ENCODE results near the gene NRDC.

DNA sequence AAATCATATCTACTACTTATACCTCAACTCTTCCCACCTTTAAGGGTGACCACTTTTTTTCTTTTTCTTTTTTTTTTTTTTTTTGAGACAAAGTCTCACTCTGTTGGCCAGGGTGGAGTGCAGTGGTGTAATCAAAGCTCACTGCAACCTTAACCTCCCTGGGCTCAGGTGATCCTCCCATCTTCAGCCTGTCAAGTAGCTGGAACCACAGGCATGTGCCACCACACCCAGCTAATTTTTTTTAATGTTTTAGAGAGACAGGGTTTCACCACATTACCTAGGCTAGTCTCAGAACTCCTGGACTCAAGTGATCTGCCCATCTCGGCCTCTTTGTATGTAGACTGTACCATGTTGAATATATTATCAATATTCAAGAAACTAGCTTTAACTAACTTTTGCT, 39.4 kb downstream of the NRDC start:
- TF ChIP-seq POLR2AphosphoS5 (IDR thresholded peaks at IDR 0.05; ENCODE audit: low read depth) (no peak), EZH2phosphoT487 (IDR thresholded peaks at IDR 0.05; ENCODE audit: unreplicated experiment) (no peak), EZH2 (IDR thresholded peaks at IDR 0.05; ENCODE audit: low read depth, unreplicated experiment) (no peak), CREB1 (CRISPR knock-in tag; IDR thresholded peaks at IDR 0.05; ENCODE audit: low read depth) (no peak), JUNB (IDR thresholded peaks at IDR 0.05; ENCODE audit: unreplicated experiment) (no peak), NANOG (IDR thresholded peaks at IDR 0.05; ENCODE audit: borderline replicate concordance) (no peak)
- TF ChIP-seq, protein P1, sequence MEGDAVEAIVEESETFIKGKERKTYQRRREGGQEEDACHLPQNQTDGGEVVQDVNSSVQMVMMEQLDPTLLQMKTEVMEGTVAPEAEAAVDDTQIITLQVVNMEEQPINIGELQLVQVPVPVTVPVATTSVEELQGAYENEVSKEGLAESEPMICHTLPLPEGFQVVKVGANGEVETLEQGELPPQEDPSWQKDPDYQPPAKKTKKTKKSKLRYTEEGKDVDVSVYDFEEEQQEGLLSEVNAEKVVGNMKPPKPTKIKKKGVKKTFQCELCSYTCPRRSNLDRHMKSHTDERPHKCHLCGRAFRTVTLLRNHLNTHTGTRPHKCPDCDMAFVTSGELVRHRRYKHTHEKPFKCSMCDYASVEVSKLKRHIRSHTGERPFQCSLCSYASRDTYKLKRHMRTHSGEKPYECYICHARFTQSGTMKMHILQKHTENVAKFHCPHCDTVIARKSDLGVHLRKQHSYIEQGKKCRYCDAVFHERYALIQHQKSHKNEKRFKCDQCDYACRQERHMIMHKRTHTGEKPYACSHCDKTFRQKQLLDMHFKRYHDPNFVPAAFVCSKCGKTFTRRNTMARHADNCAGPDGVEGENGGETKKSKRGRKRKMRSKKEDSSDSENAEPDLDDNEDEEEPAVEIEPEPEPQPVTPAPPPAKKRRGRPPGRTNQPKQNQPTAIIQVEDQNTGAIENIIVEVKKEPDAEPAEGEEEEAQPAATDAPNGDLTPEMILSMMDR (conservative IDR thresholded peaks at IDR 0.05; ENCODE audit: low read depth in 2 of 2), result no peak
- TF ChIP-seq, protein P2, sequence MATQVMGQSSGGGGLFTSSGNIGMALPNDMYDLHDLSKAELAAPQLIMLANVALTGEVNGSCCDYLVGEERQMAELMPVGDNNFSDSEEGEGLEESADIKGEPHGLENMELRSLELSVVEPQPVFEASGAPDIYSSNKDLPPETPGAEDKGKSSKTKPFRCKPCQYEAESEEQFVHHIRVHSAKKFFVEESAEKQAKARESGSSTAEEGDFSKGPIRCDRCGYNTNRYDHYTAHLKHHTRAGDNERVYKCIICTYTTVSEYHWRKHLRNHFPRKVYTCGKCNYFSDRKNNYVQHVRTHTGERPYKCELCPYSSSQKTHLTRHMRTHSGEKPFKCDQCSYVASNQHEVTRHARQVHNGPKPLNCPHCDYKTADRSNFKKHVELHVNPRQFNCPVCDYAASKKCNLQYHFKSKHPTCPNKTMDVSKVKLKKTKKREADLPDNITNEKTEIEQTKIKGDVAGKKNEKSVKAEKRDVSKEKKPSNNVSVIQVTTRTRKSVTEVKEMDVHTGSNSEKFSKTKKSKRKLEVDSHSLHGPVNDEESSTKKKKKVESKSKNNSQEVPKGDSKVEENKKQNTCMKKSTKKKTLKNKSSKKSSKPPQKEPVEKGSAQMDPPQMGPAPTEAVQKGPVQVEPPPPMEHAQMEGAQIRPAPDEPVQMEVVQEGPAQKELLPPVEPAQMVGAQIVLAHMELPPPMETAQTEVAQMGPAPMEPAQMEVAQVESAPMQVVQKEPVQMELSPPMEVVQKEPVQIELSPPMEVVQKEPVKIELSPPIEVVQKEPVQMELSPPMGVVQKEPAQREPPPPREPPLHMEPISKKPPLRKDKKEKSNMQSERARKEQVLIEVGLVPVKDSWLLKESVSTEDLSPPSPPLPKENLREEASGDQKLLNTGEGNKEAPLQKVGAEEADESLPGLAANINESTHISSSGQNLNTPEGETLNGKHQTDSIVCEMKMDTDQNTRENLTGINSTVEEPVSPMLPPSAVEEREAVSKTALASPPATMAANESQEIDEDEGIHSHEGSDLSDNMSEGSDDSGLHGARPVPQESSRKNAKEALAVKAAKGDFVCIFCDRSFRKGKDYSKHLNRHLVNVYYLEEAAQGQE (IDR thresholded peaks at IDR 0.05; ENCODE audit: unreplicated experiment), result no peak
- TF ChIP-seq, protein P3, sequence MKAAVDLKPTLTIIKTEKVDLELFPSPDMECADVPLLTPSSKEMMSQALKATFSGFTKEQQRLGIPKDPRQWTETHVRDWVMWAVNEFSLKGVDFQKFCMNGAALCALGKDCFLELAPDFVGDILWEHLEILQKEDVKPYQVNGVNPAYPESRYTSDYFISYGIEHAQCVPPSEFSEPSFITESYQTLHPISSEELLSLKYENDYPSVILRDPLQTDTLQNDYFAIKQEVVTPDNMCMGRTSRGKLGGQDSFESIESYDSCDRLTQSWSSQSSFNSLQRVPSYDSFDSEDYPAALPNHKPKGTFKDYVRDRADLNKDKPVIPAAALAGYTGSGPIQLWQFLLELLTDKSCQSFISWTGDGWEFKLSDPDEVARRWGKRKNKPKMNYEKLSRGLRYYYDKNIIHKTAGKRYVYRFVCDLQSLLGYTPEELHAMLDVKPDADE (IDR thresholded peaks at IDR 0.05), result no peak

All from GM23338 (cell line).